Activated CD8-positive, alpha-beta memory T cell treated with anti-CD3 and anti-CD28 coated beads, Interleukin-2, amount 50 U/mL, for 1 hour (primary cell): ENCODE results near the gene ALK.

Experiments
- DNase-seq: peaks from one replicate; pipeline ENCODE4 v3.0.0-alpha.2; 2020; ENCODE audit errors: extremely low read depth

ALK gene

GRCh38 chr2:29902356-29902755 is 19.0 kb downstream of the ALK start:
- DNase-seq = no peak

DNA sequence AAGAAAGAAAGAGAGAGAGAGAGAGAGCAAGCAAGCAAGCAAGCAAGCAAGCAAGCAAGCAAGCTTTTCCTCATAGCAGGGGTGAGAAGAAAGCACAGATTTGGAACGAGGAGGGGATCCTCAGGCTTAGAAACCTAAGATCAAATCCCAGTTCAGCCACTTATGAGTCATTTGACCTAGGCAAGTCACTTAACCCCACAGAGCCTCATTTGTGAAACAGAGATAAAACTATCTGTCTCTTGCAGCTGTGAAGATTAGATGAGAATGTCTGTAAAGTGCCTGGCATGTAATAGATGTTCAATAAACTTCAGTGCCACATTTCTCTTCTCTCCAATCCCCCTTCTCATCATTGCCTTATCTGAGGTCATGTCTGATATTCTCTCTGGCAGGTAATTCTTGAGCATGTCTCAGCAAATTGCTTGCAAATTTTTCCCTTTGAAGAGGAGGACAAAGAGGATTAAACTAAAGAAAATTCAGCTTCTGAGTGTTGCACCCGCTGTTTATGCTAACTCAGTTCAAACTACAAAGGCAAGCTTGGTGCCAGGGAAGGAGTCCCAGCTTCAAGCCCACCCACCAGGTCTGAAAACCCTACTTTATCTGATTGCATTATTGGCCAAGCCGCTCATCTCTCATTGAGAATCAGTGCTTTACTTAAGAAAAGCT is 20.3 kb downstream of the ALK start:
- DNase-seq = no peak

DNA sequence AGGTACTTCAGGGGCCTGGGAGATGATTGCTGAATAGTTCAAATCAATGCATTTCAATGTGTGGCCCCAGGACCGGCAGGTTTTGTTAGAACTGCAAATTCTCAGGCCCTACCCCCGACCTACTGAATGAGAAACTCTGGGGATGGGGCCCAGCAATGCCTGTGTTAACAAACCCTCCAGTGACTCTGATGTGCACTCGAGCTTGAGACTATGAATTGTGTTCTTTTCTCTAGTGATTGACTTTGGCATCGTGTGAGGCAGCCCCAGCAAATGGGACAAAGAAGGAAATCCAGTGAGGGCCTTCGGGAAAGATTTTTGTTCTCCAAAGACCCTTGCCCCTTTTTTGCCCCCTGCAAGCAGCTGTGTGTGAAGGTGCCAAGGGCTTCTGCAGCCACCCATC is 22.4 kb downstream of the ALK start:
- DNase-seq = no peak

GRCh38 chr2:29894822-29895614 is 26.4 kb downstream of the ALK start:
- no peak for DNase-seq

GRCh38 chr2:29892585-29893259 is 28.7 kb downstream of the ALK start:
- no peak for DNase-seq

- DNase-seq = no peak
Observed at GRCh38 chr2:29881089-29881730, 40.2 kb downstream of the ALK start.

- DNase-seq = no peak
Observed at GRCh38 chr2:29880084-29880483, 41.3 kb downstream of the ALK start.

DNA sequence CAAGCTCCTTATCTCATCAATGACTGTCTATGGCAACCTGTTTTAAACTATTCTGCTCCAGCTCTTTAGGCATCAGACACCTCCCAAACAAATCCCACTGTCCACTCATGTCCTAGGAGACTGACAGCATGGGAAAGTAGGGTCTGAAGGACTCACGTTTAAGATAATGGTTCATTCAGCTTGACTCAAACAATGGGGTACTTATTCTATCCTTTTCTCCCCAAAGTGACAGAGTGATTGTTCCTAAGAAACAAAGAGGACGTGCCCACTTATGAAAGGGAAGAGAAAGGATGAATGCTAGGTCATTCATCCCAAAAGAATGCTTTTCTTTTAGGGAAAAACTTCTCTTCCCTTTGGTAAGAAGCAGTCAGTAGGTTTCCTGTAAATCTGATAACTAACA is 41.9 kb downstream of the ALK start:
- no peak for DNase-seq

DNA sequence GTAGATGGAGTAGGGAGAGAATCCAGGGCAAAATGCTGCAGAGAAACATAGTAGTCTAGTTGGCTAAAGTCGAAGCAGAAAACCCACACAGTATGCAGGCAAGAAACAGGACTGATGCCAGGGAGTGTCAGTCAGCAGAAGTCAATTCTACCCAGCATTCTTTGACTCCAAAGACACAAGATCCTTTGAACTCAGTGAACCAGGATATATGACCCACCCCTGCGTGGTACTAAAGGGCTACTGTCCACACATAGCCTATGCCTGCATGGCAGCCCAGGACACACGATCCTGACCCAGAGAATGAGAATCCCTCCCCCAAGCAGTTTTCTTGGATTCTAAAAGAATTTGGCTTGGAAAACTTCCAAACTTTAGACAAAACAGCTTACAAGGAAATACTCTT is 42.5 kb downstream of the ALK start:
- DNase-seq = no peak

DNA sequence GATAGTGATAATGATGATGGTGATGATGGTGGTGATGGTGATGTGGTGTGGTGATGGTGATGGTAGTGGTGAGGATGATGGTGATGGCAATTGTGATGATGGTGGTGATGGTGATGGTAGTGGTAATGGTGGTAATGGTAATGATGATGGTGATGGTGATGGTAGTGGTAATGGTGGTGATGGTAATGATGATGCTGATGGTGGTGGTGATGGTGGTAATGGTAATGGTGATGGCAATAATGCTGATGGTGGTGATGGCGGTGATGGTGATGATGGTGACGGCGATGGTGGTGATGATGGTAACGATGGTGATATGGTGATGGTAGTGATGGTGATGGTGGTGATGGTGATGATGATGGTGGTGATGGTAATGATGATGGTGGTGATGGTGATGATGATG is 45.0 kb downstream of the ALK start:
- no peak for DNase-seq

GRCh38 chr2:29874745-29875144 is 46.6 kb downstream of the ALK start:
- no peak for DNase-seq

DNA sequence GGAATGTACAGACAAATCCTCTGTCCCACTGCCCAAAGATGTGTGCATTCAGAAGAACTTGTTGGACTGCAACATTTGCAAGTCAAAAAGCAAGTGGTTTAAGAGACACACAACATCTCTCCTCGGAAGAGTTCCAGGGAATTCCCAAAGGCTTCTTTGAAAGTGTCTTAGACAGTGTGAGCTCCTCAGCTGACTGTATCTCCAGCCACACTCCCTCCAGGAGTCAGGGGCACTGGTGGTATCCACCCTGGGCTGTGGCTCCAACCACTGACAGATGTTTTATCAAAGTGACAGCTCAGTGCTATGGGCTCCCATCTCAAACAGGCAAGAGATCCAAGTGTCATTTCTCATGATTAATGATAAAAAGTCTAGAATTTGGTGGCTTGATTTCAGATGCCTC is 48.5 kb downstream of the ALK start:
- no peak for DNase-seq

GRCh38 chr2:29871541-29871940 is 49.8 kb downstream of the ALK start:
- no peak for DNase-seq

DNA sequence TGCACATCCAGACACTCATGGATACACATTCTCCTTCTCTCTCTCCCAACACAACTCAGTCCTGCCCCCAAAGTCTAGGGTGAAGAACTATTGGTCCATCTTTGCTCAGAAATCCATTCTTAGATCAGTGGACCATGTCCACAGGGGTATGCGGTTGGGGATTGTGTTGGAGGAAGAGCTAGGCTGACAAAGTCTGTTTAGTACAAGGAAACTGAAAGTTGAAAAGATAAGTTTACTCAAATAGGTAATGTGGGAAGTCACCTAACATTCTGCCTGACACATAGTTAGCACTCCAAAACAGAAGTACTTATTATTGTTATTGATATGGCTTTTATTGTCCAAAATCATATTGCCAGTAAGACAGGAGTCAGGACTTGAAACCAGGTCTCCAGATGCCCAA is 55.9 kb downstream of the ALK start:
- DNase-seq = no peak

DNA sequence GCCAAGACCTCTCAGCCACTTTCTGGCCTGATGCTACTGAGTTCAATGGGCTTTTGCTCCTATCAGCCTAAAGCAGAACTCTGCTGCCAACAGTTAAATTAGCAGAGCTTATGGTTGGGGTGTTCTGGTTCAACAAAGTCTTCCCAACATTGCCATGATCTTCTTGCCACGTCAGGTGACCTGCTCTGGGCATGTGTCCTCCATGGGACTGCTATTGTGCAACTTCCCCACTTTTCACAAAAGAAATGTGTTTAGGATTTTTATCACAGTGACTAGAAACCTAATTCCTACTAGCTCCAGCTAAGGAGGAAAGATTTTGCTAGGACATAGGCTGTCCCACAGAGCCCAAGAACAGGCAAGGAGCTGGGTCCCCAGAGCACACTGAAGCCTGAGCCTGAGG is 56.4 kb downstream of the ALK start:
- DNase-seq = no peak

GRCh38 chr2:29855924-29856639 is 65.3 kb downstream of the ALK start:
- DNase-seq = no peak

DNA sequence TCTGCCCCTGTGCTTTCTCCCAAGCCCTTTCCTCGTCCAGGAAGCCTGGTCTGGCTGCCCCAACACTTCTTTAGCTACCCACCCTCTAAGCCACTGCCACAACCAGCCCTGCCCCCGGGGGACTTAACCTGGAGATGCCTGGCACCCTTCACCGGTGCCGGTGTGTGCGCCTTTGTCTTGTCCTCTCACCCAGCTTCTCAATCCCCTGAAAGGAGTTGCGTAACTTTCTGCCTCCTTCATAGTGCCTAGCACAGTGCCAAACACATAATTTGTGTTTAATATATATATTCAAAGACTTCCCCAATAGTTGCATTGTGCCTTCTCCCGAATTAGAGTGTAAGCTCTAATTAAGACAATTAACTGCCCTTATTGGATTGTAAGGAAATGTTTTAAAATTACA is 70.6 kb downstream of the ALK start:
- no peak for DNase-seq

DNA sequence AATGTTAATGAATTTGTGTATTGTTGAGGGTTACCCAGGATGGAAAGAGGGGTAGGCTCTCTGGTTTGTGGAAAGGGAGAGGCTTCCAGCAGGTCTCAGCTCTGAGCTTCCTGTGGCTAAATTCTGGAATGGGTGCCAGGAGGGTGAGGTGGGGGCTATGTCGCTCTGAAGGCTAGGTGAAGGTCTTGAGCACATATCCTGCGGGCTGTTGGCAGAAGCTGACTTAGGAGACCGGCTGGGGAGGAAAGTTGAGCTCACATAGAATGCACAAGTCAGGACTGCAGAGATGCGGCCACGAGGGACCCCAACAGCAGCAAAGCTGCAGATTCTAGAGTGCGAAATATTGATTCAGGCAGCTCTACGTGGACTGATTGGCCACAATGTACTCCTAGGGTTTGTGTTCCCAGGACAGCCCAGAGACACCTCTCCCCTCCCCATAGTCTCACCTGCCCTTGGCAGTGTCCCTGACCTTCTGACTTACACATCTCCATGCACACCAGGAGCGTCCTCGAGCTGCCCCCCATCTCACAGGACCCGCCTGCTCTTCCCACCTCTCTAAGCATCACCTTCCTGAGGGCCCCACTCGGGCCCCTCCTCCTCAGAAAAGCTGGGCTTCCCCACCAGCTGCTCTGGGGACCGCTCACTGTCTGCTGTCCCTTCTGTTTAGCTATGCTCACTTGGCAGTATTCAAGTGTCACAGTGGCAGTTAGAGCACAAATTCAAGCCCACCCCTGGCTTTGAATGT is 72.6 kb downstream of the ALK start:
- no peak for DNase-seq

GRCh38 chr2:29847886-29848285 is 73.5 kb downstream of the ALK start:
- DNase-seq = no peak

DNA sequence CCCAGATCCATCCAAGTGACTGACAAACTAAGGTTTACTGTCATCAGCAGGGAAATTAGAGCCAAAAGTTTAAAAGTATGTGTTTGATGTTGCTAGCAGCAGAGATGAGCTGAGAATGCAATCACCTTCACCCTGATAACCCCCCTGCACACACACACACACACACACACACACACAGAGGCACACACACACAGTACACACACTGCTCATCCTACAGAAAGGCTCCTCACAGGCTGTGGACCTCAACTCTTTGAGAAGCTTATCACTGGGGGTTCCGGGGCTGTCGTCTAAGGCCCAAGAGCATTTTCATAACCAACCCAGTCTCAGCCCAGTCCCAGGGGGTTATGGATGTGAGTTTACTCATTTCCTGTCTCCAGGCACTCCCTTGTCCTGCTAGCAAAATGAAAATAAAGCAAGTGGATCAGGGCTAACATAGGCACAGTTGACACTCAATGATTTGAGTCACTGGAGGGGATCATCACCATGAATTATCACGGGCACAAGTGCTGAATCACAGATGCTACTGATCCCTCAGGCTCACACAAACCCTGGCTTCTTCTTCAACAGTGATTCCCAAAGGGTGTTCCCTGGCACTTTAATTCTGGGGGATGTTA is 76.6 kb downstream of the ALK start:
- DNase-seq = no peak
